Measurements from ENCODE around the gene SORCS2.
A peak's percentile ranks its signal among the peaks of the same experiment; 100 is the strongest.

Gene SORCS2

DNA sequence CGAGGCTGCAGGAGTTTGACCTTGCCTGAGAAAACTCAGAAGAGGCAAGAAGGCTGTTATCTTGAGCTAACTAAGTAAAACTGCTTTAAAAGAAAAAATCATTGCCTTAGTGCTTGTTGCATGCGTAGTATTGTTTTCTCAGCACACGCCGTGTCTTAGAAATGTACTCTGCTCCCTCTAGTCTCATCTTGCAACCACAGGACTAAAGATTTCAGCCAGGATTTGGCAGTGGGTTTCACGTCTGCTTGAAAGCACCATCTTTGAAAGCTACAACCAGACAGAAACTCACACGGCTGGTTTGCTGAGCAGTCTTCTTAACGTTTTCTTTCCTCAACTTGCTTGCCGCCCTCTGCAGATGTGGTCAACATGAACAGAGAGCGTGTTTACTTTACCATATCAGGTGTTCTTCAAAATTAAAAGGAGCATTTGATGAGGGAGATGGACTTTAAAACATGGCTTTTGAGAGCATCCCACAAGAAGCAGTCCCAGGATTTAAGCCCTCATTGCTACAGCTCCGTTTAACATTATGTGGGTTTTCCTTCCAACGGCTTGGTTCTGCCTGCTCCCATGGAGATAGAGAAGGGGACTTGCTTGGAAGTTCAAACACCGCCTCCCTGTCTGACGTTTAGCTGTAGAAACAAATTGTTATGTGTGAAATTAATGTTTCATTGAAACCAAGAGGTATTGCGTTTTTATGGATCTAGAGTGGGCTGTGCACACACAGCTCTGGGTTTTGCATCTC lies 3.4 kb downstream of the SORCS2 start:
- DNase-seq (ENCODE audit: low read depth), result peak; percentile 53
- TF ChIP-seq, protein P1, sequence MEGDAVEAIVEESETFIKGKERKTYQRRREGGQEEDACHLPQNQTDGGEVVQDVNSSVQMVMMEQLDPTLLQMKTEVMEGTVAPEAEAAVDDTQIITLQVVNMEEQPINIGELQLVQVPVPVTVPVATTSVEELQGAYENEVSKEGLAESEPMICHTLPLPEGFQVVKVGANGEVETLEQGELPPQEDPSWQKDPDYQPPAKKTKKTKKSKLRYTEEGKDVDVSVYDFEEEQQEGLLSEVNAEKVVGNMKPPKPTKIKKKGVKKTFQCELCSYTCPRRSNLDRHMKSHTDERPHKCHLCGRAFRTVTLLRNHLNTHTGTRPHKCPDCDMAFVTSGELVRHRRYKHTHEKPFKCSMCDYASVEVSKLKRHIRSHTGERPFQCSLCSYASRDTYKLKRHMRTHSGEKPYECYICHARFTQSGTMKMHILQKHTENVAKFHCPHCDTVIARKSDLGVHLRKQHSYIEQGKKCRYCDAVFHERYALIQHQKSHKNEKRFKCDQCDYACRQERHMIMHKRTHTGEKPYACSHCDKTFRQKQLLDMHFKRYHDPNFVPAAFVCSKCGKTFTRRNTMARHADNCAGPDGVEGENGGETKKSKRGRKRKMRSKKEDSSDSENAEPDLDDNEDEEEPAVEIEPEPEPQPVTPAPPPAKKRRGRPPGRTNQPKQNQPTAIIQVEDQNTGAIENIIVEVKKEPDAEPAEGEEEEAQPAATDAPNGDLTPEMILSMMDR (conservative IDR thresholded peaks at IDR 0.05; ENCODE audit: low read length), result no peak
- H3K4me3 ChIP-seq (ENCODE audit: low read length), result no peak overlapping the region

DNA sequence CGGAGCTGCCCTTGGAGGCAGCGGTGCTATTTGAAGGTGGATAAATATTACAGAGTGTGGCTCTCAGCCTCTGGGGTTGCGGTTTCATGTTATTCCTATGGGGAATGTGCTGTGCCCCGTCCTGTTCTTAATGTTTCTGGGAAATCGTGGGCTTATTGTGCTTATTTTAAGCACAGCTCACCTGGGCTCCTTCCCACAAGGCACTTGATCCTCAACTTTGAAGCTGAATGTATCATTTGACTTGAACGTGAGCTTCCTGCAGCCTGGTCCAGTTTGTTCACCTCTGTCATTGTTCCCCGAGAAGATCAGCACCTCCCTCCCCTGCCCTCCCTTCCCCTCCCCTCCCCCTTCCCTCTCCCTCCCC lies 3.9 kb downstream of the SORCS2 start:
- DNase-seq (ENCODE audit: low read depth), result no peak

DNA sequence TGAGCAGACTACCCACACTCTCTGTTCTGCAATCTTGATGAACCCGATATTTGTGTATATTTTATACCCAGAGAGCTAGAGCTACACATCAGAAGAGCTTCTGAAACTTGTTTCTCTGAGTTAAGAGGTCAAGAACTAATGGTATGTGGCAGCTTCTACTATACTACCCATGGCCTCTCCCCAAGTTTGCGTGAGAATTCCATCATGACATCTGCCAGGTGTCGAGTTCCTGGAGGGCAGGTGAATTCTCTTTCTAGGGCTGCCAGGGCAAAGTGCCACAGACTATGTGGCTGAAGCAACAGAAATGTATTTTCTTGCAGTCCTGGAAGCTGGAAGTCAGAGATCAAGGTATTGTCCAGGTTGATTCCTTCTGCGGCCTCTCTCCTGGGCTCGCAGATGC lies 4.4 kb downstream of the SORCS2 start:
- DNase-seq (ENCODE audit: low read depth), result no peak
- H3K4me3 ChIP-seq (ENCODE audit: low read length), result no peak overlapping the region
- TF ChIP-seq, protein P1 (conservative IDR thresholded peaks at IDR 0.05; ENCODE audit: low read length), result no peak

More for the DNA sequence above, 3.9 kb downstream of the SORCS2 start:
- H3K4me3 ChIP-seq (ENCODE audit: low read length), result no peak overlapping the region
- TF ChIP-seq, protein P1 (conservative IDR thresholded peaks at IDR 0.05; ENCODE audit: low read length), result no peak

DNA sequence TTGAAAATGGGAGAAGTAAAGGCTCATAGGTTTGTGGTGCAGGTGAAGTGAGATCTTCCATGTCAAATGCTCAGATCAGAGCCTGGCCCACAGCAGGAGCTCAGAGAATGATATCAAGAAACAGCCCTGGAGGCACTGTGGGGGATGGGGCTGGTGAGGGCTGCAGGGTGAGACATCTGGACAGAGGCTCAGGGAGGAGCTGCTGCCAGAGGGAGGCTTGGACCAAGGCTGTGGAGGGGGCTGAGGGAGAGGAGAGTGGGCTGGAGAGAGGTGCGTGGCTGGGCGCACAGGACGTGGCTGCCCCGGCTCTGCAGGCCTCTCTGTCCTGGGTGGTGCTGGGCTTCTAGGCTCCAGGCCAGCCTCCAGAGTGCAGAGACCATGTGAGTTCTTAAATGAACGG lies 5.6 kb downstream of the SORCS2 start:
- TF ChIP-seq, protein P1 (conservative IDR thresholded peaks at IDR 0.05; ENCODE audit: low read length), result no peak
- DNase-seq (ENCODE audit: low read depth), result no peak
- no peak overlapping the region for H3K4me3 ChIP-seq (ENCODE audit: low read length)

DNA sequence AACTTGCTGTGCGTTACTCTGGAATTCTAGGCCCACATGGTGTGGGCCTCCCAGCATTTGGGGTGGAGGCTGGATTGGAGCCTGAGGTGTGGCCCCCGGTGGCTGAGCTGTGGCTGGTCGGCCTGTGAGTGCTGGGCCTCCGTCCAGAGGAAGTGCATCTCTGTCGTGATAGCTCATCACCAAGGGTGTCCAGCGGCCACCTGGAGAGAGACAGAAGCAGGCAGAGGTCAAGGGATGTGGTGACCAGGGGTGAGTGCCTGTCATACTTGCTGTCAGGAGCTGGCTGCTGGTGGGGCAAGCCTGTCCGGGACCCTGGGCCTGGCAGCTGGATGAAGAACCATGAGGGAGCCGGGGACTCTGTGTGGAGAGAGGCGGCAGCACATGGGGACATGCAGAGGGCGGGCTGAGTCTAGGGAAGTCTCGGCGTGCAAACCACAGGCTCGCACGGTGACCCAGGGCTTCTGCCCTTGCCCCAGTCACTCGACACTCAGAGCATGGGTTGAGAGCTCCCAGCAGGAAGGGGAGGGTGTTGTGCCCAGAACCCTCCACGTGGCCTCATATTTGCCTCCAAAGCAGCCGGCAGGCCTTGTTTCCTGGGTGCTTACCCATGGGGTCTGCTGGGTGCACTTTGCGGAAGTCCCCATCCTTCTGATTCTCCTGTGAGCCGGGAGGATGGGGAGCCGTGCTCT lies 6.2 kb downstream of the SORCS2 start:
- DNase-seq (ENCODE audit: low read depth), result no peak
- no peak overlapping the region for H3K4me3 ChIP-seq (ENCODE audit: low read length)
- TF ChIP-seq, protein P1 (conservative IDR thresholded peaks at IDR 0.05; ENCODE audit: low read length), result no peak

DNA sequence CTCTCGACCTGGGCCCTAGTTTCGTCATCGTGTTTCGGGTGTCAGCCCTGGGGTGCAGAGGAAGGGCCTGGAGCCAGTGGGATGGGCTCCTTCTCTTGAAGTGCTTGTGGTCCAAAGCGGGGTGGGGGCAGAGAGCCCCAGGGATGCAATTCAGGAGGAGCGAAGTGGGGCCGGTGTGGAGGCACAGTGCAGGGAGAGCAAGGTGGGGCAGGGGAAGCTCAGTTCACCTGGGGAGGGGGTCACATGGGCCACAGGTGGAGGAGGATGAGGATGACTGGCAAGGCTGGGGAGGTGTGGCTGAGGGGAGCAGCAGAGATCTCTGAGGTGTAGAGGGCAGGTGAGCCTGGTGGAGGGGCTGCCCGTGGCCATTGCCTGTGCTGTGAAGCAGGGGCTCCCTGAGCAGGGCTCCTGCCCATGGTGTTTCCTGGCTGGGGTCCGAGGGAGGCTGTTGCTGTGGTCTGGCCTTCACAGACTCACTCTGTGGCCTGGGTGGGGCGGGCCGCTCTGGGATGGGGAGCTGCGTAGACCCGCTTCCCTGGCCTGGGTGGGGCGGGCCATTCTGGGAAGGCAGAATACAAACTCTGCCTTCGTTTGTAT lies 6.9 kb downstream of the SORCS2 start:
- TF ChIP-seq, protein P1 (conservative IDR thresholded peaks at IDR 0.05; ENCODE audit: low read length), result no peak
- no peak overlapping the region for H3K4me3 ChIP-seq (ENCODE audit: low read length)
- no peak for DNase-seq (ENCODE audit: low read depth)

Data from AG10803 (cell line).